Neural progenitor cell (in vitro differentiated cells): ENCODE data around the gene TBC1D9. TPM values are rescaled to one million over a fixed set of nuclear protein-coding genes. Genes with fewer than 3 reads are reported as not detected.

Experiments used
- DNase-seq: peaks from one replicate; pipeline ENCODE4 v3.0.0-alpha.2; 2016; ENCODE audit warnings: low spot score
- H2AFZ ChIP-seq: fragments of 200-600 bp; sonication (generic); replicated peaks from 2 replicates; pipeline ENCODE4 v1.6.1; 2016; ENCODE audit warnings: antibody characterized with exemption
- H3F3A ChIP-seq: fragments of 200-600 bp; sonication (generic); 2 replicates; pipeline ENCODE4 v1.6.1; 2016; ENCODE audit warnings: antibody characterized with exemption, low read depth
- H3K27ac ChIP-seq: fragments of 200-600 bp; sonication (generic); 2 replicates; pipeline ENCODE4 v1.5.1; 2016; ENCODE audit warnings: mild to moderate bottlenecking
- H3K27me3 ChIP-seq: fragments of 200-600 bp; sonication (generic); 2 replicates; pipeline ENCODE4 v1.6.1; 2016; ENCODE audit warnings: mild to moderate bottlenecking, moderate library complexity
- H3K36me3 ChIP-seq: fragments of 200-600 bp; sonication (generic); 2 replicates; pipeline ENCODE4 v1.5.1; 2016
- H3K4me1 ChIP-seq: fragments of 200-600 bp; sonication (generic); 2 replicates; pipeline ENCODE4 v1.6.1; 2016; ENCODE audit warnings: mixed run types
- H3K4me2 ChIP-seq: fragments of 200-600 bp; sonication (generic); 2 replicates; pipeline ENCODE4 v1.6.1; 2016
- H3K4me3 ChIP-seq: fragments of 200-600 bp; sonication (generic); 2 replicates; pipeline ENCODE4 v1.5.1; 2016
- H3K79me2 ChIP-seq: fragments of 200-600 bp; sonication (generic); 2 replicates; pipeline ENCODE4 v1.6.1; 2016; ENCODE audit warnings: low read depth
- H3K9ac ChIP-seq: fragments of 200-600 bp; sonication (generic); 2 replicates; pipeline ENCODE4 v1.6.1; 2016
- H3K9me3 ChIP-seq: fragments of 200-600 bp; sonication (generic); 2 replicates; pipeline ENCODE4 v1.5.1; 2016; ENCODE audit warnings: low read depth
- H4K20me1 ChIP-seq: fragments of 200-600 bp; sonication (generic); 2 replicates; pipeline ENCODE4 v1.6.1; 2016; ENCODE audit warnings: low read depth
- H3K27ac Mint-ChIP-seq: 3 replicates; pipeline ENCODE4 v1.8.0; 2021; ENCODE audit warnings: mixed read lengths
- H3K27me3 Mint-ChIP-seq: 2 replicates; pipeline ENCODE4 v1.8.0; 2022; ENCODE audit warnings: low read depth, mild to moderate bottlenecking, inconsistent platforms, moderate library complexity, mixed read lengths; ENCODE audit not compliant: insufficient read depth
- H3K36me3 Mint-ChIP-seq: 3 replicates; pipeline ENCODE4 v1.8.0; 2021; ENCODE audit warnings: mixed read lengths
- H3K4me1 Mint-ChIP-seq: 3 replicates; pipeline ENCODE4 v1.8.0; 2021; ENCODE audit warnings: mixed read lengths
- H3K4me3 Mint-ChIP-seq: 3 replicates; pipeline ENCODE4 v1.8.0; 2021; ENCODE audit warnings: mild to moderate bottlenecking, moderate library complexity, mixed read lengths
- H3K9me3 Mint-ChIP-seq: 3 replicates; pipeline ENCODE4 v1.8.0; 2020; ENCODE audit warnings: mixed read lengths
- CTCF ChIP-seq: fragments of 200-600 bp; sonication (generic); IDR thresholded peaks from 2 replicates; pipeline ENCODE4 v1.5.1; 2017; ENCODE audit warnings: antibody characterized with exemption, mild to moderate bottlenecking
- EZH2 ChIP-seq: fragments of 200-600 bp; sonication (generic); IDR thresholded peaks from 2 replicates; pipeline ENCODE4 v1.6.1; 2017; ENCODE audit warnings: antibody characterized with exemption, mild to moderate bottlenecking, moderate library complexity
- EZH2phosphoT487 ChIP-seq: fragments of 200-600 bp; sonication (generic); IDR thresholded peaks from 2 replicates; pipeline ENCODE4 v1.6.1; 2017; ENCODE audit warnings: antibody characterized with exemption
- total RNA-seq: library from RNA; depleted of rRNA; stranded (reverse); fragments of >200 nt; gene quantifications from 2 replicates; pipeline ENCODE4 v1.2.3, GENCODE V29; 2015; ENCODE audit warnings: low replicate concordance

The TBC1D9 gene
- total RNA-seq, 1 donor from 2014 or later, result 11.3 TPM

DNA sequence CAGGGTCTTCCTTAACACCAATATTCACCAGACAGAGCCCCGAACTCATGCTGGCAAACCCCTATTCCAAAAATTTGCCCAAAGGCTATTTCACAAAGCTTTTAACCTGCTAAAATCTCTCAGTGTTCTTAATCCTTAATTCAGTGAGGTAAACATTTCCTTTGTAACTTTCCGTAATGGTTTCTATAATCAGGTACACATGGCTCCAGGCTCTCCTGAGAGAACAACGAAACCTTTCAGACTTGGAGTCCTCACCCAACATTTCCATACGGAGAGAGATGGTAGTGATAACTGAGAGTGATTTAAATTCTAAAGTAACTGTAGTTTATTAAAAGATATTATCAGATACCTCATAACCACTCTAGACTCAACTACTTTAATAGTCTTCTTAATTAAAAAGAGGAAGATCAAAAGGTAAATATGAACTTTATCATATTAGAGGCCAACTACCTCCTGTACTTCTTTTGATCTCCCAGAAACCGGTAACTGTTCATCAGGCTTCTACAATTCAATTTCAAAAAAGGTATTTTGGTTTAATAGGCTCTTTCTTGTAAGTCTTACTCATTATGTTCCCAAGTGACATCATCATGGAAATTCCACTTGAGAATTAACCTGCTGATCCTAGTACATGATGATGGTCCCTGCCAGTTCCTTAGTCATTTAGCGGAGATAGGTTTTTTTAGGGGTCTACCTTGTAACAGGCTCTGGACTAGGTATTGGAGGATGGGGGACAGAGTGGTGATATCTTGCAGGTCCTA lies 96.1 kb downstream of the TBC1D9 start:
- Histone ChIP-seq H3K4me3 (no peak overlapping the region), H2AFZ (no peak overlapping the region), H3K36me3 (no peaks in the 10 kb centered on the region), H4K20me1 (no peaks in the 10 kb centered on the region), H3K4me2 (no peak overlapping the region), H3K27me3 (no peaks in the 10 kb centered on the region), H3K27ac (no peak overlapping the region), H3K9ac (no peak overlapping the region), H3K9me3 (no peaks in the 10 kb centered on the region), H3F3A (peaks cover 6% of the 10 kb centered on the region), H3K79me2 (no peaks in the 10 kb centered on the region), H3K4me1 (peaks cover 5% of the 10 kb centered on the region)
- Mint-ChIP-seq H3K36me3 (peaks cover 46% of the 10 kb centered on the region), H3K4me1 (peaks cover 6% of the 10 kb centered on the region), H3K4me3 (no peak overlapping the region), H3K9me3 (no peaks in the 10 kb centered on the region), H3K27ac (no peak overlapping the region), H3K27me3 (peaks cover 3% of the 10 kb centered on the region)
- no peak for DNase-seq
- TF ChIP-seq EZH2phosphoT487 (no peak), EZH2 (no peak), CTCF (no peak)

DNA sequence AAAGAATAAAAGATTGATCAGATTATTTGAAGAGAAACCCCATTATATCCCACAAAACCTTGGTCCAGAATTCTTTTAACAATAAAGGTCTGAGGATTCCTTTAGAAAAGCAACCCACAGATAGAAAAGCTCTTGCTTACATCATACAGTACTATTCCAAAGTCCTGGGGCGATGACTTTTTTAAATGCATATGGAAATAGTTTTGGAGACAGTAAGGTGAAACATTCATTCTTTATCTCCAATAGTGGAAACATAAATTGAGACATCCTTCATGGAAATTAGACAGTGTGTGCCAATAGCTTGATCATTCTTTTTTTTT lies 101.7 kb downstream of the TBC1D9 start:
- peak overlapping the region; percentile 92 for H3K27ac ChIP-seq
- H3K4me2 ChIP-seq, result peak overlapping the region; percentile 72
- no peaks in the 10 kb centered on the region for H3K27me3 ChIP-seq
- H3K27me3 Mint-ChIP-seq, result peaks cover 3% of the 10 kb centered on the region
- no peak for DNase-seq
- peak overlapping the region; percentile 99 for H3K27ac Mint-ChIP-seq
- peaks cover 39% of the 10 kb centered on the region for H3K36me3 Mint-ChIP-seq
- H2AFZ ChIP-seq, result no peak overlapping the region
- peaks cover 30% of the 10 kb centered on the region for H3F3A ChIP-seq
- H3K4me1 ChIP-seq, result peaks cover 31% of the 10 kb centered on the region
- TF ChIP-seq CTCF (no peak), EZH2 (no peak), EZH2phosphoT487 (no peak)
- peak overlapping the region; percentile 6 for H3K4me3 ChIP-seq
- no peaks in the 10 kb centered on the region for H3K79me2 ChIP-seq
- no peaks in the 10 kb centered on the region for H3K9me3 ChIP-seq
- H4K20me1 ChIP-seq, result no peaks in the 10 kb centered on the region
- H3K9ac ChIP-seq, result peak overlapping the region; percentile 30
- no peaks in the 10 kb centered on the region for H3K9me3 Mint-ChIP-seq
- H3K4me1 Mint-ChIP-seq, result peaks cover 32% of the 10 kb centered on the region
- no peak overlapping the region for H3K4me3 Mint-ChIP-seq
- no peaks in the 10 kb centered on the region for H3K36me3 ChIP-seq

- Mint-ChIP-seq H3K27me3 (peaks cover 3% of the 10 kb centered on the region), H3K4me1 (peaks cover 34% of the 10 kb centered on the region), H3K4me3 (no peak overlapping the region), H3K27ac (peak overlapping the region; percentile 99), H3K9me3 (no peaks in the 10 kb centered on the region), H3K36me3 (peaks cover 37% of the 10 kb centered on the region)
- peak; percentile 68 for DNase-seq
- Histone ChIP-seq H2AFZ (no peak overlapping the region), H3K4me1 (peaks cover 31% of the 10 kb centered on the region), H3F3A (peaks cover 30% of the 10 kb centered on the region), H3K27me3 (no peaks in the 10 kb centered on the region), H3K27ac (peak overlapping the region; percentile 92), H3K79me2 (no peaks in the 10 kb centered on the region), H3K9me3 (no peaks in the 10 kb centered on the region), H3K36me3 (no peaks in the 10 kb centered on the region), H3K4me3 (peak overlapping the region; percentile 12), H3K4me2 (peak overlapping the region; percentile 72), H4K20me1 (no peaks in the 10 kb centered on the region), H3K9ac (no peak overlapping the region)
- TF ChIP-seq EZH2 (no peak), EZH2phosphoT487 (no peak), CTCF (no peak)
Measured at GRCh38 chr4:140653718-140654494, 102.3 kb downstream of the TBC1D9 start.
